ENCODE data around the gene HELZ. TPM values are rescaled to one million over a fixed set of nuclear protein-coding genes. Genes with fewer than 3 reads are reported as not detected.

HELZ gene
- total and polyA plus RNA-seq, 8 donors = 27.2 to 64.6 (median 37.3) TPM

DNA sequence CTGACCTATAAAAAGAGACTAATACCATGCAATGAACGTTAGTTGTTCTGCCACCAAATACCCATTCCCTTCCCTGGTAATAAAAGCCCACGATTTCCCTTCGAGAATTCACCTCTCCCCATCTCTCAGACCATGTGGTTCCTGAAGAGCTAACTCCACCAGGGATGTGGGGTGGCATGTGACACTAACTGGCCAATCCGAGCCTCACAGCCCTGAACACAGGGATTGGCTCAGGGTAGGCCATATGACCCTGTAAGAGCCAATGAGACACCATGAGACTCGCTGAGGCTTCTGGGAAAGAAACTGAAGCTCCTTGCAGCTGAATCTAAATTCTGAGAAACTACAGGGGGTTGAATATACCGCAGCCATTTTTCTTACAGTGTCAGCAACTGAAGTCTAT is 21.1 kb downstream of the HELZ start:
- ATAC-seq (no peak), DNase-seq (no peak)
- peaks cover 0 to 7% of the 10 kb centered on the region in 2 donors for H3K36me3 ChIP-seq
- peaks cover 5 to 11% of the 10 kb centered on the region in 2 donors for H3K4me1 ChIP-seq
- no peak overlapping the region for H3K27ac ChIP-seq
- no peaks in the 10 kb centered on the region for H3K9me3 ChIP-seq
- intact Hi-C loops (cut with DNase I) = no loop called here
- H3K4me3 ChIP-seq = no peak overlapping the region
- H3K27me3 ChIP-seq = no peaks in the 10 kb centered on the region
- no peak for TF ChIP-seq CTCF (IDR thresholded peaks at IDR 0.05)

- Histone ChIP-seq H3K27me3 (no peaks in the 10 kb centered on the region), H3K4me1 (peaks cover 0 to 30% of the 10 kb centered on the region in 2 donors), H3K9me3 (no peaks in the 10 kb centered on the region), H3K4me3 (no peak overlapping the region), H3K36me3 (peaks cover 0 to 30% of the 10 kb centered on the region in 2 donors), H3K27ac (no peak overlapping the region)
- ATAC-seq = peak; percentile 71
- peak in 1 of 4 donors; percentile 52 for DNase-seq
- intact Hi-C loops (cut with DNase I) = no loop called here
- peak in 1 of 2 donors; percentile 9 for TF ChIP-seq CTCF (IDR thresholded peaks at IDR 0.05)
Measured at GRCh38 chr17:67221062-67221998, 23.7 kb downstream of the HELZ start.

- Histone ChIP-seq H3K36me3 (peaks cover 0 to 42% of the 10 kb centered on the region in 2 donors), H3K4me1 (peaks cover 0 to 38% of the 10 kb centered on the region in 2 donors), H3K27ac (no peak overlapping the region), H3K4me3 (no peak overlapping the region), H3K9me3 (no peaks in the 10 kb centered on the region), H3K27me3 (no peaks in the 10 kb centered on the region)
- ATAC-seq (peak; percentile 66), DNase-seq (no peak)
- no peak for TF ChIP-seq CTCF (IDR thresholded peaks at IDR 0.05)
- intact Hi-C loops (cut with DNase I) = loop anchor here in 1 of 2 donors (10.0 kb wide), 1 partner anchor 514 kb away; no protein-coding TSS in a partner anchor
Measured at GRCh38 chr17:67218385-67218950, 26.5 kb downstream of the HELZ start.

DNA sequence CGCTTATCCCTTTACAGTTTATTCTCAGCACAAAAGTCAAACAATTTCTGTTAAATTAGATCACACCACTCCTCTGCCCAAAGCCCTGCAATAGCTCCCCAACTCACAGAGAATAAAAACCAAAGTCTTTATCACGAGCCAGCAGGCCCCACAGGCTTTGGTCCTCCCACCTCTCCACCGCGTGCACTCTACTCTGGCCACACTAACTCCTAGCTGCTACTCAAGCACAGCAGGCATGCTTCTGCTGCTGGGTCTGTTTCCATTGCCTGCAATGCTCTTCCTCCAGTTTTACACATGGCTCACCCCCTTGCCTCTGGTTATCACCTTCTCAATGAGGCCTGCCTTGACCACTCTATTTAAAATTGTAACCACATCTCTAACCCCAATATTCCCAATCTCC is 27.6 kb downstream of the HELZ start:
- intact Hi-C loops (cut with DNase I) = loop anchor here in 1 of 2 donors (10.0 kb wide), 1 partner anchor 513 kb away; no protein-coding TSS in a partner anchor
- Histone ChIP-seq H3K27me3 (no peaks in the 10 kb centered on the region), H3K4me1 (peaks cover 9 to 48% of the 10 kb centered on the region in 2 donors), H3K9me3 (no peaks in the 10 kb centered on the region), H3K27ac (no peak overlapping the region), H3K36me3 (peaks cover 0 to 42% of the 10 kb centered on the region in 2 donors), H3K4me3 (no peak overlapping the region)
- no peak for TF ChIP-seq CTCF (IDR thresholded peaks at IDR 0.05)
- DNase-seq (no peak), ATAC-seq (no peak)

All from left lung (tissue), 10 donors.